Panc1 (cell line): Measurements from ENCODE around the gene ATL2. TPM values are rescaled to one million over a fixed set of nuclear protein-coding genes. Genes with fewer than 3 reads are reported as not detected.

Source experiments
- ATAC-seq: fragments of 200-7000 bp; cut with Tn5 transposase; 2 replicates; pipeline ENCODE4 v1.9.1; 2020; ENCODE audit warnings: mild to moderate bottlenecking, moderate library complexity
- BruUV-seq: library from RNA; stranded (reverse); fragments of 400-500 nt; replicated peaks from 2 replicates; lab custom pipeline; 2021; lab: Mats Ljungman, UMichigan
- CTCF ChIA-PET: fragments of 300-600 bp; sonication (Branson Sonifier 250); formaldehyde crosslinking; loops from one replicate; lab custom pipeline; 2022; ENCODE audit warnings: antibody characterized with exemption; lab: Charles Lee
- POLR2A ChIA-PET: fragments of 300-600 bp; sonication (Branson Sonifier 250); formaldehyde crosslinking; loops from one replicate; lab custom pipeline; 2022; ENCODE audit warnings: antibody characterized with exemption; lab: Charles Lee
- DNase-seq: peaks from one replicate; pipeline ENCODE4 v3.0.0-alpha.2; 2010; ENCODE audit warnings: low read depth, low spot score
- H3K27ac ChIP-seq: 2 replicates; pipeline ENCODE4 v1.5.1; 2011; ENCODE audit warnings: mild to moderate bottlenecking, low read length, inconsistent platforms
- H3K27me3 ChIP-seq: fragments of 200-500 bp; sonication (Bioruptor generic); 2 replicates; pipeline ENCODE4 v1.6.0; 2014; ENCODE audit warnings: low read length, inconsistent platforms; ENCODE audit not compliant: control insufficient read depth, insufficient read depth
- H3K36me3 ChIP-seq: fragments of 200-500 bp; sonication (Bioruptor generic); 2 replicates; pipeline ENCODE4 v1.5.1; 2014; ENCODE audit warnings: inconsistent platforms, mild to moderate bottlenecking, low read length, moderate library complexity; ENCODE audit not compliant: control insufficient read depth, insufficient read depth
- H3K4me1 ChIP-seq: 2 replicates; pipeline ENCODE4 v1.5.1; 2011; ENCODE audit warnings: inconsistent platforms, mild to moderate bottlenecking, low read length, moderate library complexity; ENCODE audit not compliant: control insufficient read depth, insufficient read depth
- H3K4me3 ChIP-seq, 2 experiments: 2 replicates each; pipeline ENCODE4 v1.5.1; 2011 to 2012; ENCODE audit warnings: low read depth in 2 of 2, low read length in 2 of 2, mild to moderate bottlenecking in 2 of 2, inconsistent platforms in 1 of 2, moderate library complexity in 1 of 2
- H3K9me3 ChIP-seq: fragments of 200-500 bp; sonication (Bioruptor generic); 2 replicates; pipeline ENCODE4 v1.5.1; 2014; ENCODE audit warnings: low read depth, mild to moderate bottlenecking, inconsistent platforms, low read length, moderate library complexity; ENCODE audit not compliant: control insufficient read depth, insufficient read depth
- CTCF ChIP-seq: fragments of 450-650 bp; IDR thresholded peaks from 2 replicates; pipeline ENCODE4 v1.5.1; 2017; ENCODE audit warnings: mild to moderate bottlenecking
- POLR2AphosphoS5 ChIP-seq: IDR thresholded peaks from 2 replicates; pipeline ENCODE4 v1.6.1; 2012; ENCODE audit warnings: mild to moderate bottlenecking, low read depth, low read length, moderate library complexity
- SIN3A ChIP-seq: IDR thresholded peaks from 2 replicates; pipeline ENCODE4 v1.6.1; 2012; ENCODE audit warnings: low read depth, mild to moderate bottlenecking, low read length, moderate library complexity, borderline replicate concordance; ENCODE audit not compliant: insufficient read depth
- TCF7L2 ChIP-seq: IDR thresholded peaks from 2 replicates; pipeline ENCODE4 v1.6.1; 2011; ENCODE audit warnings: mild to moderate bottlenecking, low read depth, low read length, inconsistent platforms
- in situ Hi-C: cut with HindIII; loops from 2 replicates; pipeline ENCODE4 v1.10.0; 2016; ENCODE audit warnings: low sequenced_read_pairs, low pct_unique_long_range_greater_than_20kb
- intact Hi-C: fragments of 100-400 bp; cut with micrococcal nuclease; formaldehyde crosslinking; loops from one replicate; pipeline ENCODE4 v1.10.0; 2022; ENCODE audit not compliant: unreplicated experiment
- total RNA-seq: library from RNA; stranded (reverse); gene quantifications from one replicate; pipeline ENCODE4 v1.2.1, GENCODE V29; 2021; ENCODE audit not compliant: unreplicated experiment
- TF ChIP-seq, protein P1 (sequence below), 2 experiments: IDR thresholded peaks; 2 replicates each; pipeline ENCODE4 v1.6.1; 2011 to 2012; ENCODE audit warnings: low read depth in 2 of 2, control low read depth in 1 of 2, low read length in 1 of 2, mild to moderate bottlenecking in 1 of 2, moderate library complexity in 1 of 2; ENCODE audit not compliant: insufficient read depth in 1 of 2

ATL2 gene
- total RNA-seq, 1 experiment from 2014 or later, result 78.7 TPM

DNA sequence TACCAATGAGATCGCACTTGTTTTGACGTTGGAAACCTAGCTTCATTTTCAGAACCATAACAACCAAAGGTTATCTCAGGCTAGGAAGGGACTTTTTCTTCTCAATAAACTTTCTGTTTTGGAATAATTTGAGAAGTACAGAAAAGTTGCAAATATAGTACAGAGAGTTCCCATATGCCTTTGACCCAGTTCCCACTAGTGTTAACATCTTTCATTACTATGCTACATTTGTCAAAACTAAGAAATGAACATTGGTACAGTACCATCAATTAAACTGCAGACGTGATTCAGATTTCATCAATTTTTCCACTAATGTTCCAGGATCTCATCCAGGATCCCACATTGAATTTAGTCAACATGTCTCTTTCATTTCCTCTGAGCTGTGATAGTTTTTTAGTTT, 111.6 kb downstream of the ATL2 start:
- DNase-seq, result no peak
- no TSS peak for BruUV-seq
- intact Hi-C loops, result no loop called here

GRCh38 chr2:38264396-38265221, 112.5 kb downstream of the ATL2 start:
- in situ Hi-C loops, result no loop called here
- DNase-seq (no peak), ATAC-seq (no peak)
- Histone ChIP-seq H3K4me1 (peaks cover 3% of the 10 kb centered on the region; the same call in 1 of the 2 replicates), H3K27me3 (no peaks in the 10 kb centered on the region), H3K36me3 (no peaks in the 10 kb centered on the region), H3K4me3 (no peak overlapping the region), H3K27ac (no peak overlapping the region), H3K9me3 (no peaks in the 10 kb centered on the region)
- BruUV-seq, result no TSS peak
- CTCF ChIA-PET, result no interaction called here
- intact Hi-C loops, result no loop called here
- no peak for TF ChIP-seq CTCF
- POLR2A ChIA-PET, result no interaction called here

More for the DNA sequence above, 111.6 kb downstream of the ATL2 start:
- ChIA-PET POLR2A (no interaction called here), CTCF (no interaction called here)
- no peak for ATAC-seq
- in situ Hi-C loops, result no loop called here
- Histone ChIP-seq H3K36me3 (no peaks in the 10 kb centered on the region), H3K9me3 (no peaks in the 10 kb centered on the region), H3K27me3 (no peaks in the 10 kb centered on the region), H3K4me3 (no peak overlapping the region), H3K4me1 (peaks cover 2% of the 10 kb centered on the region; the same call in 1 of the 2 replicates), H3K27ac (no peak overlapping the region)
- TF ChIP-seq TCF7L2 (no peak), CTCF (no peak), POLR2AphosphoS5 (no peak), SIN3A (no peak)
- TF ChIP-seq, protein P1, sequence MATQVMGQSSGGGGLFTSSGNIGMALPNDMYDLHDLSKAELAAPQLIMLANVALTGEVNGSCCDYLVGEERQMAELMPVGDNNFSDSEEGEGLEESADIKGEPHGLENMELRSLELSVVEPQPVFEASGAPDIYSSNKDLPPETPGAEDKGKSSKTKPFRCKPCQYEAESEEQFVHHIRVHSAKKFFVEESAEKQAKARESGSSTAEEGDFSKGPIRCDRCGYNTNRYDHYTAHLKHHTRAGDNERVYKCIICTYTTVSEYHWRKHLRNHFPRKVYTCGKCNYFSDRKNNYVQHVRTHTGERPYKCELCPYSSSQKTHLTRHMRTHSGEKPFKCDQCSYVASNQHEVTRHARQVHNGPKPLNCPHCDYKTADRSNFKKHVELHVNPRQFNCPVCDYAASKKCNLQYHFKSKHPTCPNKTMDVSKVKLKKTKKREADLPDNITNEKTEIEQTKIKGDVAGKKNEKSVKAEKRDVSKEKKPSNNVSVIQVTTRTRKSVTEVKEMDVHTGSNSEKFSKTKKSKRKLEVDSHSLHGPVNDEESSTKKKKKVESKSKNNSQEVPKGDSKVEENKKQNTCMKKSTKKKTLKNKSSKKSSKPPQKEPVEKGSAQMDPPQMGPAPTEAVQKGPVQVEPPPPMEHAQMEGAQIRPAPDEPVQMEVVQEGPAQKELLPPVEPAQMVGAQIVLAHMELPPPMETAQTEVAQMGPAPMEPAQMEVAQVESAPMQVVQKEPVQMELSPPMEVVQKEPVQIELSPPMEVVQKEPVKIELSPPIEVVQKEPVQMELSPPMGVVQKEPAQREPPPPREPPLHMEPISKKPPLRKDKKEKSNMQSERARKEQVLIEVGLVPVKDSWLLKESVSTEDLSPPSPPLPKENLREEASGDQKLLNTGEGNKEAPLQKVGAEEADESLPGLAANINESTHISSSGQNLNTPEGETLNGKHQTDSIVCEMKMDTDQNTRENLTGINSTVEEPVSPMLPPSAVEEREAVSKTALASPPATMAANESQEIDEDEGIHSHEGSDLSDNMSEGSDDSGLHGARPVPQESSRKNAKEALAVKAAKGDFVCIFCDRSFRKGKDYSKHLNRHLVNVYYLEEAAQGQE (IDR thresholded peaks at IDR 0.05; ENCODE audit: insufficient read depth in 1 of 2, low read depth in 2 of 2, low read length in 1 of 2), result no peak
